NCI-H2227 (cell line): ENCODE measurements around the gene DEXI.
"Not testable (repeated sequence)": the region's sequence is repeated elsewhere in the genome, so short reads cannot be mapped to it uniquely, and the experiment has no call there.

Experiments
- DNase-seq: peaks from one replicate; lab custom pipeline; 2025; ENCODE audit not compliant: unreplicated experiment; lab: John Stamatoyannopoulos, UW

DEXI gene

DNA sequence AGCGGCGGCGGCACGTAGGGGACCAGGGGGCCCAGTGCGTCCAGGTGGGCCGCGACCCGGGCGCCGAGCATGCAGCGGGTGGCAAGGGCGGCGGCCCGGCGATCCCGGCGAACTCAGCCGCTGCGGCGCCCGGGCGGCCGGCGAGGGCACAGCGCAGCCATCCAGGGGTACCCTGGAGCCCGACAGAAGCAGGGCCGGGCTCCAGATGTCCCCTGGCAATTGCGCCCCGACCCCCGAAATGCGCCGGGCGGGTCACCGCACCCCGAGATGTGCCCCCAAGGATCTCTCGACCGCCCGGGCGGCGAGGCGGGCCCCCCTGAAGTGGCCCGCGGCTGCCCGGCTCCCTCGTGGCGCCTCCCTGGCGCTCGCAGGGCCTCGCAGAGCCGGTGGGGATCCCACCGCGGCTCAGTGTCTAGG lies 325 bp downstream of the DEXI start:
- not testable (repeated sequence) for DNase-seq

GRCh38 chr16:10941127-10941933 lies 938 bp downstream of the DEXI start:
- no peak for DNase-seq

DNA sequence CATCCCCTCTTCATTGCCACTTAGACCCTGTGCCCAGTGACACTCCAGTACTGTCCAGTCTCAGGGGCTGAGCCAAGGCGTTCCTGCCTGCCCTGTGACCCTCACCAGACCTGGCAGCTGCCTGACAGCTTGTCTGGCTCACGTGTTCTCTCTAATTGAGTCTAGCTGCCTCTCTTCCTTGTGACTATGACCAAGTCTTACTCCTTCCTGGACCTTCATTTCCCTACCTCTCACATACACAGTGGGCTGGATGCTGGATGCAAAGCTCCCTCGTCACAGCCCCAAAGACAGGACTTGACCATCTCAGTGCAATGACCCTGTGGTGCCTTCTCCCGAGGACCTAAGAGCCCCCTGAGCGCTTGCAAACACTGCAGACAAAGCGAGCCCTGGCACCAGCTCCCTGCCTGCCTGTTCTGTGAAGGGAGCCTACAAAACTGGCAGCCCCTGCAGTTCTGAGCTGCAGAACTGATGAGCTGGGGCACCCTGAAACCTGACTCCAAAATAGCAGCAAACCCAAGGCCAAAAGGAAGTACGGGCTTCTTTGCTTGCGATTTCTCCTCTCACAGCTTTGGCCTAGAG lies 1.7 kb downstream of the DEXI start:
- no peak for DNase-seq

GRCh38 chr16:10939649-10940234 lies 2.5 kb downstream of the DEXI start:
- DNase-seq, result no peak

DNA sequence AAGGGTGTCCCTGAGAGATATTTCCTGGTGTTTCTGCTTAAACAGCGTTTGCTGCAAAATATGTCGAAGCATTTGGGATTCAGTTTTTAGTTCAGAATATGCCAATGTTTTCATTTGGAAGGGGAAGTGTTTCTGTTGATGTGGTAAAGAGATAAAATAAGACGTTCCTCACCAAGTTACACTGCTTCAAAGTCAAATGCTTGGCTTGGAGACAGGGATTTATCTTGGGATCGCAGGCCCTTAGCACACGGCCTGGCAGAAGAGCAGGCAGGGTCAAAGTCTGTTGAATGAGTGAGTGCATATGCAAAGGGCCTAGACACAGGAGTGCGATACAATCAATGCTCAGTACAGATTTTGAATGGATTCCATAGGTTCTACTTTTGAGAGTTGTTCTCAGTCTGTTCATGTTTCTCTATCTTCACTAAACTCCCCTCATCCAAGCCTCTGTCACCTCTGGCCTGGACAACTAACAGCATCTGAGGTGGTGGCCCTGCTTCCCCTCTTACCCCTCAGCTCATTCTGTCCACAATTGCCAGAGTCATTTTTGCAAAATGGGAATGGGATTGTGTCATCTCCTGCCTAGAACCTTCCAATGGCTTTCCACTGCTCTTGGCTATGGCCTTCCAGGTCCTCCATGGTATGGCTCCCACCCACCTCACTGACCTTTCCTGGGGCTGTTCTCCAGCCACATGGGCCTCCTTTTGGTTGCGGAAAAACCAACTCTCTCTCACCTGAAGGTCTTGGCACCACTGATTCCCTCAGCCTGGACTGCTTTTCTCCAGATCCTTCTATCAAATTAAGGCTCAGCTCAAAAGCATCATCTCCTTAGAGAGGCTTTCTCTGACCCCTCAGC lies 3.2 kb downstream of the DEXI start:
- no peak for DNase-seq

DNA sequence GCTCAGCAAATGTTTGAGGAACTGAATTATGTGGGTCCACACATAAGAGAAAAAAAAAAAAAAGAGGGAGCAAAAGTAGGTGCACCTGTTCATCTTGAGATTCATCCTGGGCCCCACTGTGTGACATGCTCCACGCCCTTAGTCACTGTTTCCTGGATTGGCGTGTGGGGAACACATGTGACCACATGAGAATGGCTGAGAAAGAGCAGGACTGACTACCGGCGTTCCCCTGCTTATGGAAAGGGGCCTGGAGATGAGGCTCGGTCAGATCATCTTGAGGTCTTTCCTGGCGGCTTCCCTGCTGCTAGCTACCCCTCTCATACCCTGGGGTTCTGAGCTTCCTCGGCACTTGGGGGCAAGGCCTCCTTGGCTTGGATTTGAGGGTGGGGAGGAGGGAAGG lies 3.9 kb downstream of the DEXI start:
- no peak for DNase-seq

DNA sequence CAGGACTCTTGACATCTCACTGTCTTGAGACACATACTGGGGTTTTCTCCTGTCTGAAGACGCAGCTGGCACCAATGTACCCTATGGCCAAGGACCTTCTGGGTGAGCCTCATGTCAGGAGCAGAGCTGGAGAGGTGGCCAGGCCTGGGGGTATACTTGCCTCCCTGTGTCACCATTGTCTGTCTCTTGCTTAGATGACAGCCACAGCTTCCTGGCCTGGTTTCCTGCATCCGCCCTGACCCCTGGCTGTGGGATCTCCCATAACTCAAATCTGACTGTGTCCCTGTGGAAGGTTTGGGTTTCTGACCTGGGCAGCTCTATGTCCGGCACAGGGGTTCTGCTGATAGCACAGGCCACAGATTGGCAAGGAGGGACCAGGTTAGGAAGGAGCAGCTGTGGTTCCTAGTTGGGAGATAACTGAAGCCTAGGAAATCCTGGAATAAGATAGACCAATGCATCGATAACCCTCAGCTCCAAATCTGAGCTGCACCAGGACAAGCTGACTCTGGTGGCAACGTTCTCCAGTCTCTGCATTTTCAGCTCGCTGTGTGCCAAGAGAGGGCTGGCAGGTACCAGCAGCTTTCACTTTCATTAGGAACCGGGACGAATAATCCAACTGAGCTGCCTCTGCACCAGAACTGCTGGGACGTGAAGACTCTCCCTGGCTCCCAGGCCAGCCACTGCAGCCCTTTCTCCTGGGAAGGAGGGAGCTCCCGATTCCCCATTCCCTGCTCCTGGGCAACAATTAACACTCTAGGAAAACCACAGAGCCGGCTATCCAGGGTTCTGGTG lies 5.0 kb downstream of the DEXI start:
- no peak for DNase-seq

DNA sequence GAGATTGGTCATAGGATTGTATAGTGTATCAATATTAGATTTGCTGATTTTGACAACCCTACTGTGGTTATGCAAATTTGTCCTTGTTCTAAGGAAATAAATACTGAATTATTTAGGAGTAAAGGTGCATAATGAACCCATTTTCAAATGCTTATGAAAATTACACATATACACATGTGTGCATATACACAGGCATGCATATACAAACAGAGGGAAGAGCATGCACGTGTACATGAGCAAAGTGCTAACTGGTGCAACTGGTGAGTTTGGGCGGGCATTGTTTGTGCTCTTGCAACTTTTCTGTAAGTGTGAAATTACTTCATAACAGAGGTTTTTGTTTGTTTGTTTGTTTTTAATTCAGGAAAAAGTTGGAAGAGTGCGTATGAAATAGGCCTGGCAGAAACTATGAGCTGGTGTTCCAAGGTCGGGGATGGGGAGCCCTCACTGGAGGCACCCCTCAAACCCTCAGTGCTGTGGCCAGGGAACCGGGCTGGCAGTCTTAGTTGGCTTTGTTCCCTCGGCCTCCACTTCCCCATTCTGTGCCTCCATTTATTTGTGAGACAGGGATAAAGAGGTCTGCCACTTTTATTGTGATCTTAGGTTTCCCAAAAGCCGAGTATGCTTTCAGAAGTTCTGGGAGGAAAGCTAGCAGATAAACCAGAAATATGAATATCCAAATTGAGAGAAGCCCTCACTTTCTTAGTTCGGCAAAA lies 5.8 kb downstream of the DEXI start:
- DNase-seq, result no peak

DNA sequence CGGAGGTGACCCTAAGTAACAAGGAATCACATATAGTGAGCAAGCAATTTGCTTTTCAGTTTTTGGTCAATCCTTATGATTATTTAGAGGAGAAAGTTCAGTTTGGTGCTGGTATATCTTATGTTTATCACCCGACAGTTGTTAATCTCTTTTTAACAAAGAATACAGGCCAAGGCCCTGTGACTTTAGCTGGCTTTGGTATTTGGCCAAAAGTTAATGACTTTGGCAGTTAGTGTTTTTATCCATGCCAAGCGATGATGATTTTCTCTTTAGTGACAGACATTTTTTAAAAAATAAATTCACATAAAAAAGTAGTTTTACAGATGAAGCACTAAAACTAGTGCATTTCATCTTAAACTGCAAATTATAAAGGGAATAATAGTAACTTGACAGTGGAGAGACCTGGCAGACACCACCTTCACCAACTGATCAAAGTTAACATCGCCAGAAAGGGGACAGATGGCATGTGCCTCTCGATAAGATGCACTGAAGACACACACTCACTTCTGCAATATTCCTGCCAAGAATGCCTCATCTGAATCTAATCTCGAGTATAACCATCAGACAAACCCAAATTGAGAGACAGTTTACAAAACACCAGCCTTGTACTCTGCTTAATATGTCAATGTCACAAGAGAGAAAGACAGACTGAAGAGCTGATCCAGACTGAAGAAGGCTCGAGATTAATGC lies 6.9 kb downstream of the DEXI start:
- DNase-seq, result no peak

- no peak for DNase-seq
Measured at GRCh38 chr16:10934325-10935107, 7.8 kb downstream of the DEXI start.

DNA sequence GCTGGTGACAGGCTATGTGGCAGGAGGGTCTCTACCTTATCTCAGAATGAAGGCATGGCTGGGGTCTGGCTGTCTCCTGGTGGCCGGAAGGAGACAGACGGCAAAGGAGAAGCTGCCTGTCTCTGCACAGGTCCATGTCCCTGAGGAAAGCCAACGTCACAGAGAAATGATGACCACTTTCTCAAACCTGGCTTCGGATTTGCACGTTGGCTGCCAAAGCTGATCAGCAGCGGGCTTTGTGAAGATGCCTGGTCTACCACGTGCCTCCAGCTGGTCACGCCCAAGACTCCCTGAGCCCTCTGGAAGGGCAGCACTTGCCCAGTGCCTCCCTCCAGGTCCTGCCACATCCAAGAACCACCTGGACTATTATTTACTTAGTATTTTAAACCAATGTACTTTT lies 8.4 kb downstream of the DEXI start:
- DNase-seq, result no peak

DNA sequence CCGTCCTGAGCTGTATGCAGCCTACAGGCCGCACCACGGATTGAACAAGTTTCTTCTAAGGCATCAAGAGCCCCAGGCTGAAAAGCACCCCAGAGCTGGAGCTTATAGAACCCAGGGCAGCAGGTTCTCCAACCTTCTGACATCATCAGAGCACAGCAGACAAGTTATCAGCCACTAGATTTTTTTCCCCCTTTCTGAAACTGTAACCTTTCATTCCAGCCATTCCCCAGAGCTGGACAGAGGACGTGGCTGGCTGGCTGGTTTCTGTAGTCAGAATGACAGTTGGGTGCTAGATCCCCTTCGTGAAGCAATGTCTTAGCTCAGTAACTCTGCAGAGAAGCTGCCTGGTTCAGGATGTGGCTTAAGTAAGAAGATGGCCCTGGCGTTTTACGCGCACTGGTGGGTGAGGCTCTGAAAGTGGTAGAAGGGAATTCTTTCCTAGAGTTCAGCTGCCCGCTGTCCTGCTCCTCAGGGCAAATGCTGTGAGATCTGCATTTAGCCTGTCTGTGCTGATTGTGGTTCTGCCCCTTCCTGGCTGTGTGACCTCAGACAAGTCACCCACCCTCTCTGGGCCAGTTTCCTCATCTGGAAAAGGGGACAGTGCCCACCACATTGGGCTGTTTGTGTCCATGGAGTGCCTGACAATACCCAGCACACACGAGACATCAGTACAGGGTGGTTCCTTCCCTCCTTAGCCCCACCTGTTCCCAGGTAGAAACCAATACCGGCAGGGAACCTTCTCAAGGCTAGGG lies 9.1 kb downstream of the DEXI start:
- DNase-seq, result no peak

GRCh38 chr16:10931977-10932632 lies 10.2 kb downstream of the DEXI start:
- DNase-seq, result no peak

DNA sequence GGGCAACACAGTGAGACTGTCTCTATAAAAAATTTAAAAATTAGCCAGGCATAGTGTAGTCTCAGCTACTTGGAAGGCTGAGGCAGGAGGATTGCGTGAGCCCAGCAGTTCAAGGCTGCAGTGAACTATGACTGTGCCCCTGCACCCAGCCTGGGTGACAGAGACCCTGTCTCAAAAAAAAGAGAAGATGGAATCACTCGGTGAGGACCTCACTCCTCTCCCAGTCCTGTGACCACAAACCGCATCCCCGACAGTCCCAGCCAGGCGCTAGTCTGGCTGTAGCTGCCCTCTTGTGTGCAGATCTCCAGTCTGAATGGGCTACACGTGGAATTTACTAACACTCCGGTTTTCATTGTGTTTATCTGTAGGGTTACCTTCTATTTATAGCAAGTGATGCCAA lies 11.1 kb downstream of the DEXI start:
- DNase-seq, result no peak

DNA sequence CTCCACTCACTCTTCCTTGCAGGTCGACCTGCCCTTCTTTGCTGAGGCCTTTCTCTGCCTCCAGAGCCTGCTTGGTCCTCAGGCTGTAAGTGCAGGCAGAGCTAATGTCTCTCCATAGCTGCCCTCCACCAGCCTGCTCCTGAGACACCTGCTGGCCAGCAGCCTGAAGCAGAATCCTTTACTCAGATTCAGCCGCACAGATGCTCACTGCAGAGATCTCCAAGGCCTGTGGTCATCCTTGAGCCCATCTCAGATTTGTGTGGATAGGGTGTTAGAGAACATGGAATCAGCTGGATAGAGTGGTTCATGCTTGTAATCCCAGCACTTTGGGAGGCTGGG lies 11.5 kb downstream of the DEXI start:
- no peak for DNase-seq

GRCh38 chr16:10929853-10930754 lies 12.2 kb downstream of the DEXI start:
- DNase-seq, result no peak

GRCh38 chr16:10929097-10929496 lies 13.2 kb downstream of the DEXI start:
- not testable (repeated sequence) for DNase-seq
